Glutamatergic neuron (in vitro differentiated cells): ENCODE measurements around the gene AATK. TPM values are rescaled to one million over a fixed set of nuclear protein-coding genes. Genes with fewer than 3 reads are reported as not detected.

Experiments used
- DNase-seq: peaks from one replicate; pipeline ENCODE4 v3.0.0; 2022
- H3K27ac Mint-ChIP-seq: one replicate; pipeline ENCODE4 v1.8.0; 2020; ENCODE audit warnings: mild to moderate bottlenecking, mixed read lengths, inconsistent platforms; ENCODE audit not compliant: unreplicated experiment
- H3K27me3 Mint-ChIP-seq: one replicate; pipeline ENCODE4 v1.8.0; 2020; ENCODE audit warnings: mild to moderate bottlenecking, moderate library complexity, mixed read lengths, inconsistent platforms; ENCODE audit not compliant: unreplicated experiment
- H3K36me3 Mint-ChIP-seq: one replicate; pipeline ENCODE4 v1.8.0; 2020; ENCODE audit warnings: mild to moderate bottlenecking, mixed read lengths, inconsistent platforms; ENCODE audit not compliant: unreplicated experiment
- H3K4me1 Mint-ChIP-seq: one replicate; pipeline ENCODE4 v1.8.0; 2020; ENCODE audit warnings: mild to moderate bottlenecking, low read depth, mixed read lengths, inconsistent platforms; ENCODE audit not compliant: unreplicated experiment
- H3K4me3 Mint-ChIP-seq: one replicate; pipeline ENCODE4 v1.8.0; 2020; ENCODE audit warnings: mild to moderate bottlenecking, mixed read lengths, inconsistent platforms; ENCODE audit not compliant: unreplicated experiment
- H3K9me3 Mint-ChIP-seq: one replicate; pipeline ENCODE4 v1.8.0; 2020; ENCODE audit warnings: mild to moderate bottlenecking, moderate library complexity, mixed read lengths, inconsistent platforms; ENCODE audit not compliant: unreplicated experiment
- total RNA-seq: library from RNA; stranded (reverse); fragmentation: NEBNext Ultra II Directional; extraction: Animal tissue kit (Norgen Biotek cat#: 25700); gene quantifications from one replicate; pipeline ENCODE4 v1.2.1, GENCODE V29; 2021; ENCODE audit not compliant: unreplicated experiment
- TF ChIP-seq, protein P1 (sequence below): fragments of 200-600 bp; sonication (generic); IDR thresholded peaks from one replicate; pipeline ENCODE4 v1.5.0; 2021; ENCODE audit not compliant: partially characterized antibody, unreplicated experiment

Gene AATK
- total RNA-seq, 1 donor from 2014 or later, result 27.0 TPM

DNA sequence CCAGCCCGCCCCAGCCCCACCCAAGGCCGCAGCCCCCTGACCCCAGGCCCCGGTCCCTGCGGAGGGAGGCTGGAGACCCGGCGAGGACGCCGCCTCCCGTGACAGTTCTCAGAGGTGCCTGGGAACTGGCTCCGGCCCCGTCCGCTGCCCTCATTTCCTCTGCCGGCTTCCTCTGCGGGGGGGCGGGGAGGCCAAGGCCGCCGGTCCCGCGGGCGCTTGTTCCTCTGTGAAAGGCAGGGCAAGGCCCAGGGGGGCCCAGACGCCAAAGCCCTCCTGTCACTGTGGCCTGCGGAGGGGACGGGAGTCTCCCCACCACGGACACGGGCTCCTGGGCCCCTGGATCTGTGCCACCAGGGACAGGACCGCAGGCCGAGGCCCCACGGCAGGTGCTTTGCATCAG is 5.7 kb downstream of the AATK start:
- H3K27me3 Mint-ChIP-seq, result no peaks in the 10 kb centered on the region
- H3K36me3 Mint-ChIP-seq, result no peaks in the 10 kb centered on the region
- no peak overlapping the region for H3K27ac Mint-ChIP-seq
- peak; percentile 21 for DNase-seq
- H3K9me3 Mint-ChIP-seq, result peaks cover 2% of the 10 kb centered on the region
- H3K4me3 Mint-ChIP-seq, result no peak overlapping the region
- peaks cover 6% of the 10 kb centered on the region for H3K4me1 Mint-ChIP-seq
- TF ChIP-seq, protein P1, sequence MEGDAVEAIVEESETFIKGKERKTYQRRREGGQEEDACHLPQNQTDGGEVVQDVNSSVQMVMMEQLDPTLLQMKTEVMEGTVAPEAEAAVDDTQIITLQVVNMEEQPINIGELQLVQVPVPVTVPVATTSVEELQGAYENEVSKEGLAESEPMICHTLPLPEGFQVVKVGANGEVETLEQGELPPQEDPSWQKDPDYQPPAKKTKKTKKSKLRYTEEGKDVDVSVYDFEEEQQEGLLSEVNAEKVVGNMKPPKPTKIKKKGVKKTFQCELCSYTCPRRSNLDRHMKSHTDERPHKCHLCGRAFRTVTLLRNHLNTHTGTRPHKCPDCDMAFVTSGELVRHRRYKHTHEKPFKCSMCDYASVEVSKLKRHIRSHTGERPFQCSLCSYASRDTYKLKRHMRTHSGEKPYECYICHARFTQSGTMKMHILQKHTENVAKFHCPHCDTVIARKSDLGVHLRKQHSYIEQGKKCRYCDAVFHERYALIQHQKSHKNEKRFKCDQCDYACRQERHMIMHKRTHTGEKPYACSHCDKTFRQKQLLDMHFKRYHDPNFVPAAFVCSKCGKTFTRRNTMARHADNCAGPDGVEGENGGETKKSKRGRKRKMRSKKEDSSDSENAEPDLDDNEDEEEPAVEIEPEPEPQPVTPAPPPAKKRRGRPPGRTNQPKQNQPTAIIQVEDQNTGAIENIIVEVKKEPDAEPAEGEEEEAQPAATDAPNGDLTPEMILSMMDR, result no peak

DNA sequence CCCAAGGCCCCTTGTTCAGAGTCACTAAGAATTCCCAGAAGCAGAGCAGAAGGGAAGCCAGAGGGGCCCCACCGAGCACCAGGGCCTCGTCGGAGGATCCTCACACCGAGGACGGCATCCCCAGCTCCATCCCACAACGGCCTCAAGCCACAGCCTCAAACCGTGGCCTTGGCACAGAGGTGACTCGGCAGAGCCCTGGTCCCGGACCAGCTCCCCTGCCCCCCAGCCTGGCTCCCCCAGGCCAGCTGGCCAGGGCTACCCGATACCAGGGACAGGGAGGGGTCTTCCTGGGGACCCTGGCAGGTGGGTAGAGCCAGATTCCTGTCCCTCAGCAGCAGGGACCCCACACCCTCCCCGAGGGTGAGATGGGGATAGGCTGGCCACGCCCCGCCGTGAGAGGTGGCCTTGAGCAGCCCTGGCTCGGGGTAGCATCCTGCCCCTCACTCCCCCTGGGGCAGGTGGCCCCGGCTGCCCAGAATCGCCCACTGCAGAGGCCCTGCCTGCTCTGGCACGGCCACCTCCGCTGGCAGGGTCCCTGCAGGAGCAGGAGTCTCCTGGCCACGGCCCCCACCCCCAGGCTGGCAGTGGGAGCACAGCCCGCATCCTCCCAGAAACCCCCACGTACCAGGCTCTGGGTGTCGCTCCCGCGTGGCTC is 6.3 kb downstream of the AATK start:
- H3K36me3 Mint-ChIP-seq, result no peaks in the 10 kb centered on the region
- H3K4me3 Mint-ChIP-seq, result no peak overlapping the region
- H3K4me1 Mint-ChIP-seq, result peaks cover 6% of the 10 kb centered on the region
- H3K9me3 Mint-ChIP-seq, result peaks cover 1% of the 10 kb centered on the region
- peak; percentile 10 for DNase-seq
- no peak overlapping the region for H3K27ac Mint-ChIP-seq
- TF ChIP-seq, protein P1, result no peak
- no peaks in the 10 kb centered on the region for H3K27me3 Mint-ChIP-seq

DNA sequence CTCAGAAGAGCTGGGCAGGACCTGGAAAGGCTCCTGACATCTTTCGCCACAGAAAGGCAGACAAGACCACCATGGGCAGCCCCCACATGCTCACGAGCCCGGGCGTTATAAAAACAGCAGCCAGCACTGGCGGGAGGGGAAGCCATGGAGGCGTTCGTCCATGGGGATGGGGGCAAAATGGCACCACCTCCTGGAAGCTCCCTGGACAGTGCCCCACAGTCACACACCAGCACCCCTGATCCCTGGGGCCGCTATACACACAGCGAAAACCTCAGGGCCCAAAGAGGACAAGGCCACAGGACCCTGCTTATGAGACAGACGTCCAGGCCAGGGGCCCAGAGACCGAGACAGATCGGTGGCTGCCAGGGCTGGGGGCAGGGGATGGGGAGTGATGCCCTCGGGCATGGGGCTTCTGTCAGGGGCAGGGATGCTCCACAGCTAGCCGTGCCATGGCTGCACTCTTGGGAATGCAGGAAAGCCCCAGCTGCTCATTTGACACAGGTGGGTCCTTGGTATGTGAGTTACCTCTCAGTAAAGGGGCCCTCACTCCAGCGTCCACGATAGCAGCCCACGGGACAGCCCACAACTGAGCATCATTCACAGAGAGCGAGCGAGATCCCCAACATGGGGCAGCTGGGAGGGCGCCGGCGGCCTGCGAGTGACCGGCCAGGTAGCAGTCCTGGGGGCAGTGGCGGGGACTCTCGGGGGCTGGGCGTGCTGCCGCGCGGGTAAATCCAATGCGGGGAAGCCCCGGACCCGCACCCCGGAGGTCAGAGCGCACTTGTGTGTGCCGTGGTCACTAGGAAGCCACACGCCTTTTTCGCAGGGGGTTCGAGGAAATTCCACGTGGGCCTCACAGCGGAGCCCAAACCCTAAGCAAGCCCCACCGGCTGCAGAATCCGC is 7.1 kb downstream of the AATK start:
- Mint-ChIP-seq H3K4me1 (peaks cover 3% of the 10 kb centered on the region), H3K4me3 (no peak overlapping the region), H3K27me3 (no peaks in the 10 kb centered on the region), H3K36me3 (no peaks in the 10 kb centered on the region), H3K9me3 (no peaks in the 10 kb centered on the region), H3K27ac (no peak overlapping the region)
- peak; percentile 11 for DNase-seq
- TF ChIP-seq, protein P1, result no peak

DNA sequence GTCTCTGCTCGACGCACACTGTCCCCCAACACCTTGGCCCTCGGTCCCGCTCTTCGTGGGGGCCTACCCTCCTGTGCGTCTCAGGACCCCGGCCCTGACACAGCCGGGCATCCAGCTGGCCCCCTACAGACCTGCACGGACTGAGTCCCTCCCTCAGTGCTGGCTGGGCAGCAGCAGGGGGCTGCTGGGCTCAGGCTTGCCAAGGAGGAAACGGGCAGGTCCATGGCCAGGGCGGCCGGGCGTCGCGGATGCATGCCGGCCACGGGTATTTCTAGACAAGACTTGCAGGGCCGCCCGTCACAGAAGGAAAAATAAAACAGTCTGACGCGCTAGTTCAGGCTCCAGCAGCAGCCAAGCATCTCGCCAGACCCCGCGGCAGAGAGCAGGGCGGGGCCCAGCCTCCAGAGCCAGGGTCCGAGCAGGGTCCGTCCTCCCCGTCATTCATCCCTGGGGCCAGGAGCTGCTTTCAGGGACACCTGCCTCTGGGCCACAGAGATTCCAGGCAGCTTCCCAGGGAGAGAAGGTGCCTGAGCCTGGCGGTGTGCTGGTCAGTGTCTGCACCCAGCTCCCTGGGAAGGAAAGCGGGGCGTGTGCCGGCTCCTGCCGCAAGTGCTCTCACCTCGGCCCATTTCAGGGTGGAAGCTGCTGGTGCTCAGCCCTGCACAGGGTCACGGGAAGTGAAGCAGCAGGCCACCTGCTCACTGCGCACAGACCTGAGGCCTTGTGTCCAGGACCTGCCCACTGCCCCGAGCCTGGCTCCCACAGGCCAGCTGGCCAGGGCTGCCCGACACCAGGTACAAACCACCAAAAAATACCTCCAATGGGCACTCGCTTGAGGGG is 8.0 kb downstream of the AATK start:
- H3K4me1 Mint-ChIP-seq, result no peaks in the 10 kb centered on the region
- H3K27ac Mint-ChIP-seq, result no peak overlapping the region
- peak; percentile 19 for DNase-seq
- TF ChIP-seq, protein P1, result no peak
- H3K36me3 Mint-ChIP-seq, result no peaks in the 10 kb centered on the region
- H3K27me3 Mint-ChIP-seq, result no peaks in the 10 kb centered on the region
- H3K9me3 Mint-ChIP-seq, result no peaks in the 10 kb centered on the region
- no peak overlapping the region for H3K4me3 Mint-ChIP-seq
